ENCODE measurements around the gene DDX50.
"Not testable (repeated sequence)": the region's sequence is repeated elsewhere in the genome, so short reads cannot be mapped to it uniquely, and the experiment has no call there.

DDX50 gene, protein sequence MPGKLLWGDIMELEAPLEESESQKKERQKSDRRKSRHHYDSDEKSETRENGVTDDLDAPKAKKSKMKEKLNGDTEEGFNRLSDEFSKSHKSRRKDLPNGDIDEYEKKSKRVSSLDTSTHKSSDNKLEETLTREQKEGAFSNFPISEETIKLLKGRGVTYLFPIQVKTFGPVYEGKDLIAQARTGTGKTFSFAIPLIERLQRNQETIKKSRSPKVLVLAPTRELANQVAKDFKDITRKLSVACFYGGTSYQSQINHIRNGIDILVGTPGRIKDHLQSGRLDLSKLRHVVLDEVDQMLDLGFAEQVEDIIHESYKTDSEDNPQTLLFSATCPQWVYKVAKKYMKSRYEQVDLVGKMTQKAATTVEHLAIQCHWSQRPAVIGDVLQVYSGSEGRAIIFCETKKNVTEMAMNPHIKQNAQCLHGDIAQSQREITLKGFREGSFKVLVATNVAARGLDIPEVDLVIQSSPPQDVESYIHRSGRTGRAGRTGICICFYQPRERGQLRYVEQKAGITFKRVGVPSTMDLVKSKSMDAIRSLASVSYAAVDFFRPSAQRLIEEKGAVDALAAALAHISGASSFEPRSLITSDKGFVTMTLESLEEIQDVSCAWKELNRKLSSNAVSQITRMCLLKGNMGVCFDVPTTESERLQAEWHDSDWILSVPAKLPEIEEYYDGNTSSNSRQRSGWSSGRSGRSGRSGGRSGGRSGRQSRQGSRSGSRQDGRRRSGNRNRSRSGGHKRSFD

DNA sequence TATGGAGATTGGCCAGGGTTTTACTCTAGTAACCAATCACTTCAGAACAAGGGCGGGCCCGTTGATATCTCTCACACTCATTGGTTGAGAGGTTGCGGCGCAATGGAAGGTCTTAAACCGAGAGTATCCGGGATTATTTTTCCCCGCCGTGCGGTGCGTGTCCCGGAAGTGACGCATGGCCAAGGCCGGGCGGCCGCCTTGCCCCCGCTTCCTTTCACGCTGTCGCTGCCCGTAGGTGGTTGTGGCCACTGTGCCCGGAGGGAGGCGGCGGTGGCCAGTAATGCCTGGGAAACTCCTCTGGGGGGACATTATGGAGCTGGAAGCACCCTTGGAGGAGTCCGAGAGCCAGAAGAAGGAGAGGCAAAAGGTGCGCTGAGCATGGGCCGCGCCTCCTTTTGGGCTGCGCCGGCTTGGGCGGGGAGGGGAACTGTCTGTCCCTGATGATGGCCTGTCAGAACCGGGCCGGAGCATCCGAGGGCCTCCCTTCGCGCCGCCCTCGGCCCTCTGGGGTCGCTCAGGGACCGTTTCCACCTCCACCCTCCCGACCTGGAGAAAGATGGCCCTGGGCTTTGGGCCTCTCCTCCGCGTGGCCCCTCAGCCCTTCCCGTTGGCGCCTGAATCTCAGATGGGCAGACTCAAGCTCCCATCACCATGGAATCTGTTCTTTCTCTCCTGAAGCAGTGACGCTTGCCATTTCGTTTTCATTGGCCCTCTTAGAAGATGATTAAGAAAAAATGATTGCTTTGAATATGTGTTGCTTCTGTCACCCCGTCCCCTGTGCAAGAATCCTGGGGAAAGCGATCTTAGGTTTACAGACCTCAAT is at the start of gene DDX50:
Gene DDX50, plus strand, starts transcription at position 211 of the 823 bp plus-strand sequence. Its CDS starts 70 bp downstream, at position 281.
- peak; percentile 100 for DNase-seq (ENCODE audit: low spot score)

DNA sequence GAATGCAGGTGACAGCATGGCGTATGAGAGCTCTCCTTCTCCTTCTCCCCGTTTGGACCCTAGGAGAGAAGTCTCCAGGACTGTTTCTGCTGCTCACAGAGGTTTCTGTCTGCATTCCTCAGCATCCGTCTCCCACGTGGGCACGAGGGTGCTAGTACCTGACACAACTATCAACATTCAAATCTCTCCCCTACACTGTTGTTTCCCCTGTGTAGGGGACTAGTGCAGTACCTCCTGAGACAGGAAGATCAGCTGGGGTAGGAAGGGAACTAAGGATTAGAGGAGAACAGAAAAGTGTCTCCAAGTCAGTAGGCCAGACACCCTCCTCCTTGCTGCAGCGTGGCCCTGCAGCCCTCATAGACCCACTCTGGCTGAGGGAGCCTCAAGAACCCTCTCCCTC is 44.8 kb upstream of the DDX50 start:
- no peak for DNase-seq (ENCODE audit: low spot score)

DNA sequence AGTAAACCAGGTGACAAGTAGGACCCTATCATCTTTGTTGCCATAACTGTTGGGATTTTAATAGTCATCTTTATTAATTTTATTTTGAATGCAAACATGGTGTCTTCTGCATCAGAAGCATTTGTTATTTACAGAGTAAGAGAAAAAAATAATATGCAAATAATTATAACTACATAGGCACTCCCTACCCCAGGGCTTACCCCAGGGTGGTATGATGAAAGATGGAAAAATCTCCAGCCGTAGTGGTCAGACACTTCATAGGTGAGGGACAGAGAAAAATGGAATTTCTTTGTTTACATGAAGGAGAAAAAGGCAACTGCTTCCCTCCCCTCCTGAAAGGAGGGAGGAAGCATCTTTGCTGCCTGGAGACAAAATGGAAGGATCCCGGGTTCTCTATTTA is 44.1 kb upstream of the DDX50 start:
- DNase-seq (ENCODE audit: low spot score), result no peak

DNA sequence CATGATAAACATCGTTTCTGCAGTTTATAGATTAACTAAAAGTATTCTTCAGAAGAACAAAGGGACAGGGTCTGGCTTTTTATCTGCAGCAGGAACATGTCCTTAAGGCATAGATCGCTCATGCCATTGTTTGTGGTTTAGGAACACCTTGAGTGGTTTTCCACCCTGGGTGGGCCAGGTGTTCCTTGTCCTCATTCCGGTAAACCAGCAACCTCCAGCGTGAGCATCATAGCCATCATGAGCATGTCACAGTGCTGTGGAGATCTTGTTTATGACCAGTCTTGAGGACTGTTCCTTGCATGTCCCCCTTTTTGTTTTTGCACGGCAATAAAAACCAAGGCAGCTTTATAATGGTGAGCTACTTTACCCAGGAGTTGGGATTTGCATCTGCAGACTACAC is 39.9 kb upstream of the DDX50 start:
- no peak for DNase-seq (ENCODE audit: low spot score)

DNA sequence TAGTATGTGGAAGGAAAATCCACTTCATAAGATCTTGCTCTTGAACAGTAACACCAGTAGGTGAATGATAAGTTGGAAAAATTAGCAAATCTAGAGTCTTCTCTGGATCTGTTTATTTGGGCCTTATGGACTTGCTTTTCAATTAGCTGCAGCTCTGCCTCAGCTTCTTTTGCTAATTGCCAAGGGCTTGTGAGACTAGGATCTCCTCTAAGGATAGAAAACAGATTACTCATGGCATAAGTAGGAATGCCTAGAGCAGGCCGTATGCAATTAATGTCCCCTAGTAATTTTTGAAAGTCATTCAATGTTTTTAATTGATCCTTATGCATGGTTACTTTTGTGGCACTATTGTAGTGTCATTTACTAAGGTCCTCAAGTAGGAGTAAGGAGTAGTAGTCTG is 36.5 kb upstream of the DDX50 start:
- DNase-seq (ENCODE audit: low spot score), result no peak

DNA sequence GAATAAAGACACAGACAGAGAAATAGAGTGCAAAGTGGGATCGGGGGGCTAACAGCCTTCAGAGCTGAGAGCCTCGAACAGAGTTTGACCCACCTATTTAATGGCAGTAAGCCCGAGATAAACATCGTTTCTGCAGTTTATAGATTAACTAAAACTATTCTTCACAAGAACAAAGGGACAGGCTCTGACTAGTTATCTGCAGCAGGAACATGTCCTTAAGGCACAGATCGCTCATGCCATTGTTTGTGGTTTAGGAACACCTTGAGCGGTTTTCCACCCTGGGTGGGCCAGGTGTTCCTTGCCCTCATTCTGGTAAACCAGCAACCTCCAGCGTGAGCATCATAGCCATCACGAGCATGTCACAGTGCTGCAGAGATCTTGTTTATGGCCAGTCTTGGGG is 32.9 kb upstream of the DDX50 start:
- DNase-seq (ENCODE audit: low spot score), result not testable (repeated sequence)

DNA sequence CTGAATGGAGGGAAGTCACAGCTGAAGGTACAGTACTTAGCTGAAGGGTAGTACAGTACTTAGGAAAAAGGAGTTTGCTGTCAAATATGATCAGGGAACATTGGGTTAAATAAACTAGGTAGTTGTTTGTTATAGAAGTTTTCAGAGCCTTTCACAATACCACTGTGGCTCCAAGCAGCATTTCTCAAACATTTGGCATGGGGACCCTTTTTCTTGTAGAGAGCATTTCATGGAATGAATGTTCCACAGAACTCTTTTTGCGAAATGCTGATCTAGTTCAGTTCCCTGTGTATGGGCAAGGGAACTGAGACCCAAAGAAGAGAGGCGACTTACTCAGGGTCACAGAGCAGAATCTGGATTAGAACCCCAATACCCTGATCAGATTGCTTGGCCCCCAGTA is 31.5 kb upstream of the DDX50 start:
- DNase-seq (ENCODE audit: low spot score), result no peak

DNA sequence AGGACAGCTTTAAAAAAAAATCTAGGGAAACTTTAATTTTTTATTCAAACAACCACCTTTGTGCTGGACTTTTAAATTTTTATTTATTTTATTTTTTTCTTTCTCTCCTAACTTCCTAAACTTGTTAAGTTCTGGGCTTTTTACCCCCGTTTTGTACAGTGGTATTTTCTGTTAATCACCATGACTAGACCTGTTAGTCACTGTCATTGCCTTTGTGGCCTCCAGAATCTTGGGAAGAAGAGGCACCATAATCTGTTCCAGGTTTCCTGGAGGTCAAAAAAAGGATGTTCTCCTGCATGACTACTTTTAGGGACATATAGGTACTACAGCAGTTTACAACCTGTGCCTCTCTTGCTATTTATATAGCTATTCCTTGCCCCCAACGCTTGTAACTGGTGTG is 31.1 kb upstream of the DDX50 start:
- DNase-seq (ENCODE audit: low spot score), result no peak

DNA sequence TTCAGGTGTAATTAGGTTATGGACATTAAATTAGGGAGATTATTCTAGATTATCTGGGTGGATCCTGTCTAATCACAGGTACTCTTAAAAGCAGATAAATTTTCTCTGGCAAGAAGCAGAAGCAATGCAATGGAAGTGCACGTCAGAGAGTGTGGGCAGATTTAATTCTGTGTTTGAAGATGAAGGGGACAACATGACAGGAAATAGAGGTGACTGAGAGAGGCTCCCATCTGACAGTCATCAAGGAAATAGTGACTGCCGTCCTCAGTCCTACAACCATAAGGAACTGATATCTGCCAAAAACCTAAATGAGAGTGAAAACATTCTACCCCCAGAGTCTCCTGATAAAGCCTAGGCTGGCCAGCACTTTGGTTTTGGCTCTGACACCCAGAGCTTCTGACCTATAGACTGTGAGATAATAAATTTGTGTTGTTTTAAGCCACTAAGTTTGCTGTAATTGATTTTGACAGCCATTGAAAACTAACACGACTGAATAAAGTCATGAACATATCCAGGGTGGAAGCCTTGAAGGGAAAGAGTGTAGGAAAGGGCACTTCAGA is 30.5 kb upstream of the DDX50 start:
- DNase-seq (ENCODE audit: low spot score), result no peak

DNA sequence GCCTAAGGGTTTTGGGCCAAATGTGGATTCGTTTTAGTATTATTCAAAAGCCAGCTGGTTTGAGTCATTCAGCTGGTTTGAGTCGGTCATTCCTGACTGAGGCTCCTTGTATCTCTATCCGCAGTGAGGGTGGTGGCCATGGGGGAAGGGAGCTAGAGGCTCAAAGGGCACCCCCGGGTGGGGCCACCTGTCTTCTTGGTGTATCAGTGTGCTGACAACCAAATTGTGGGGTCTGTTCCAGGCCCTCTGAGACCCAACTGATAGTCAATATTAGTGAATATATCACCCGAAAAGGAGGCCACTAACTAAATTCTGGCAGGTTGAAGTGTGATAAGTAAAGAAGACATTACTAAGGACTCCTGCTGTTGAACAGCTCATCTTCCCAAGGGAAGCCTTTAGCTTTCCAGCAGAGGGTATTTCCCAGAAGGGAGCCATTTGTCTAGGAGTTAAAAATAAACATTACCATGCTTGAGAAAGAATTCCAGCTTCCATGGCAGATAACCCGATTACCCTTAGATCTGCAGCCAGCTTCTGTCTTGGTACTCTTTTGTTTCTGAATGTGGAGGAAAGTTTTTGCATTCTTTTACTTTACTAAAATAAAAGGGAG is 29.9 kb upstream of the DDX50 start:
- DNase-seq (ENCODE audit: low spot score), result no peak

DNA sequence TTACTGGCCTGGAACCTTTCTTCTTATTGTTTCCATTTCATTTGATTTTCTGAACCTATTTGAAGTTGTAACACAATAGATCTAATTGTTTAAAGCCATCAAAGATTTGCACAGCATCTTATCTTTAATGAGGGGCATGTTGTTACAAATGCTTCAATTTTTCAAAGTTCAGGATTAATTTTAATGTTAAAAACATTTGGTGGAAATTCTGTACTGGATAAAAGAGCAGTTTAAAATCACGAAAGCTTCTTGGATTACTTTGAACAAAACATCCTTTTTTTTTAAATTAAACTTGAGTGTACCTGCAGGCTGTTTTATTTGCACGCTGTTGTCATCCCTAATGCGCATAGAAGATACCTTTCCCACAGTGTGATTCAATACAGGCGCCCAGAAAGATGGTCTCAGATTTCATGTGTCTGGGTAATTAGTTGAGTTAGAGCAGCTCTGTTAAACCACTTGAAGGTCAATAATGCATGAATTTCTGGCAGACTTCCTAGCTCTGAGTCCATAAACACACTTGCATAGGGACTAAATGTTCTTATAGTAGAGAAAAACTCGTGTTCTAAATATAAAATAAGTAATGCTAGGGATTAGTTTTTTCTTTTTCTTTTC is 29.3 kb upstream of the DDX50 start:
- DNase-seq (ENCODE audit: low spot score), result peak; percentile 8

DNA sequence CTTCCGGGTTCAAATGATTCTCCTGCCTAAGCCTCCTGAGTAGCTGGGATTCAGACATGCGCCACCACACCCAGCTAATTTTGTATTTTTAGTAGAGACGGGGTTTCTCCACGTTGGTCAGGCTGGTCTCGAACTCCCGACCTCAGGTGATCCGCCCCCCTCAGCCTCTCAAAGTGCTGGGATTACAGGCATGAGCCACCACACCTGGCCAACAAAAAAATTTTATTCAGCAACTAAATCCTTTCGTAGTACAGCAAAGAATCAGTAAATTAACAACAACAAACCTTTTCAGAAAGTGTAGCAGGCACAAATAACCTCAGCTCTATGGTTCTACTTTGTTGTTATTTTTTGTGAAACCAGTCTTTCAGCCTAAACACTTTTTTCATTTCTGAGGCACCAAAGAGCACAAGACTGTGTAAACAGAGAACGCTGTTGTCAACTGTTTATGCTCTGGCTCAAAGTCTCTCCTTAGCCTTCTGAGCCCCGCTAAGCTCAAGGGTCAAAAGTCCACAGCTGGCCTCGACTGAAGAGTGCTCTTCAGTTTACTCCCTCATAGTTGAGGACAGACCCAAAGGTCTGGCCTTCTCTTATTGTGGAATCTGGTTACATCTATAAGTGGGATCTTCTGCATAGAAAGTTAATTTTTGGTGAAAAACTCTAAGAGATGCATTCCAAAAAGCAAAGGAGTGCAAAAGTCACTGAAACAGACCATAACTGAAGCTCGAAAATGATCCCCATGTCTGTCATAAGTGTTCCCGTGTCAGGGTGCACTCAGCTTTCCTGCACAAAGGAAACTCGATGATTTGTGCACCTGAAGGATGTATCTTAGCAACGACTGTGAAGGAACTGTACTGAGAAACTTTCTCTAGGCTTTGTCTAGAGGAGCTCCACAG is 24.6 kb upstream of the DDX50 start:
- DNase-seq (ENCODE audit: low spot score), result no peak

DNA sequence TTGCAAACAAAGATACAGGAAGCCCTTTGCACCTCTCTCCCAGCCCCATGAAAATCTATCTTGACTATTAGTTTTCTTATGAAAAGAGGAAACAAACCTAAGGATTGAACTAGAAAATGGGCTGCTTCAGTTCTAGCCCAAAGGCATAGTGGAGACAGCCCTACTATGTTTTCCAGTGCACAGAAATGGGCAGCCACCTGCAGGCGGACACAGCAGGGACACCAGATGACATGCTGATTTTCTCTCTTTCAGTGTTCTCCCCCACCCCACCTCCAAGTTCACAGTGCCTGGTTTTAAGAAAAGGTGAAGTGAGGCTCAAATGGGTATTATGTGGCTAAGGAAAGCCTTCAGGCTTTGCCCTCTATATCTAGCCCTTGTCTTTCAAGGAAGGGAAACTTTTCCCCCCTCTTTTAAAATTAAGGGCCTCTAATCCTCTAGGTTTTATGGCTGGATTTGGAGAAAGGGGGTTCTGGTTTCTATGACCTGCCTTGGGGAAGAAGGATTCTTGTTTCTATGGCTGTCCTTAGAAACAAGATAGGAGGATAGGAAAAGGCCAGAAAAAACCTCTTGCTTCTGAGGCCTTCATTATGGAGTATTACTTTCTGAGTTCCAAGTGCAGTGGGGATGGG is 23.5 kb upstream of the DDX50 start:
- DNase-seq (ENCODE audit: low spot score), result no peak

DNA sequence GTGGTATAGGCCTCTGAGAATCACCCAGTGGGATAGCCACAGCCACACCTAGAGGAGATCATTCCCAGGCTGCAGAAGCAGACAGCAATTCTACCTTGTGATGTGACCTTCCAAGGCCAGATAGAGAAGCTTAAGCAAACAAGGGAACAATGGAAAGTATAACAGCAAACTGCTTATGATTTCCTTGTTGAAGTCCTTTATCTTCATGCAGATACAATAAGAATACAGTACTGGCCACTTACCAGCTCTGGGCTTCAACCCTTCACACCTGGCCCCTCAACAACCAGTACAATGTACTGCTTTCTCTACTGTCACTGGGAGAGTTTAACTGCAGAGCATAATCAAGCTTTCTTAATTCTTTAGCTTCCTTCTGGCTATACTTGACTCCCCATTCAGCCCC is 22.6 kb upstream of the DDX50 start:
- no peak for DNase-seq (ENCODE audit: low spot score)

DNA sequence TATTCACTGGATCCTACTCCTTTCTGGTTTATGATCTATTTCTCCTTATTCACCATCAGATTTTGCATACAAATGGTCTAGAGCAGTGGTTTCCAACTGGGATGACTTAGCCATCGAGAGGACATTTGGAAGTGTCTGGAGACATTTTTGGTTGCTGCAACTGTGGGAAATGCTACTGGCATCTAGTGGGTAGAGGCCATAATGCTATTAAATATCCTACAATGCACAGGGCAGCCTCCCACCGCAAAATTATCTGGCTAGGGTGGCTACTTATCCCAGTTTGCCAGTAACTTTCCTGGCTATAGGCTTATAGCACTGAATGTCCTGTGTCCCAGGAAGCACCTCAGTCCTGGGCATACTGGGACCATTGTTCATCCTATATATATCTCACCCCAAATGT is 21.5 kb upstream of the DDX50 start:
- no peak for DNase-seq (ENCODE audit: low spot score)

DNA sequence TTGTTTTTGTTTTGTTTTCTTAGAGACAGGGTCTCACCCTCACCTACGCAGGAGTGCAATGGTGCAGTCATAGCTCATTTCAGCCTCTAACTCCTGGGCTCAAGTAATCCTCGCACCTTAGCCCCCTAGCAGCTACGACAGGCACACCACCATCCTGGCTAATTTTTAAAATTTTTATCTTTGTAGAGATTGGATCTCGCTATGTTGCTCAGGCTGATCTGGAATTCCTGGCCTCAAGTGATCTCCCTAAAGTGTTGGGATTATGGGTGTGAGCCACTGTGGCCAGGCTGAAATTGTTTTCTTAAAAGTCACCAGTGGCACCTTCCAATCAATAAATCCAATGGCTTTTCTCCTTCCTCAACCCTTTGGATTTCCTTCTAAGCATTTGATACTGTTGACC is 20.9 kb upstream of the DDX50 start:
- DNase-seq (ENCODE audit: low spot score), result no peak

DNA sequence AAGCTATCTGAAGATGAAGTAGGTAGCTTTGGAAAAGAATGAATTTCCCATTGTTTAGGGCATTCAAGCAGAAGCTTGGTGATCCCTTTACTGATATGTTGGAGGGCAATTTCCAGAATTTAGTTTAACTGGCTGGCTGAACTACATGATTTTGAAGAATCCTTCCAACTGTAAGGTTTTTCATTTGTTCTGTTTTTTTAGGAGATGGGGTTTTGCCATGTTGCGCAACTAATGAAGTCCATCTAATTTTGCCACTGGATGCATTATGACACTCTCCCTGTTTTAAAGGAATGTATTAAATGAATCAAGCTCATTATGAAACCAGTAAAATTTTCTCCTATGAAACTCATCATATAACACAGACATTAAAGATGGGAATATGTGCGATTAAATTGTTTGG is 6.1 kb upstream of the DDX50 start:
- DNase-seq (ENCODE audit: low spot score), result no peak

DNA sequence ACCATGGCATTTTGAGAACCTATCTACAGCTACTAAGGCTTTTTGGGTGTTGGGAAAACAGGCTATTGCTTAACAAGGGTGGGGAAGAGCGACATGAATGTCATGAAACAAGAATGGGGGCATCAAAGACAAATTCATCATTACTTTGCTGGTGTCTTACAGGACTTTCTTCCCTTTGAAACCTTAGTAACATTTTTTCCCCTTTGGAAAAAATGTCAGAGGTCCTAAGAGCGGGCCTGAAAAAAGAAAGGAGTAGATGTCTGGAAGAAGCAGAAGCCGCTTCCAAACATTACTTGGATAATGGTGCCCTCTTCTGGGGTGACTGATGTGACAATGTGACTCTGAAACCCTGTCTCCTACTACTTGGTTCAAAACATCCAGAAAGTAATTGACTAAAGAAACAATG is 3.8 kb upstream of the DDX50 start:
- DNase-seq (ENCODE audit: low spot score), result peak; percentile 83

DNA sequence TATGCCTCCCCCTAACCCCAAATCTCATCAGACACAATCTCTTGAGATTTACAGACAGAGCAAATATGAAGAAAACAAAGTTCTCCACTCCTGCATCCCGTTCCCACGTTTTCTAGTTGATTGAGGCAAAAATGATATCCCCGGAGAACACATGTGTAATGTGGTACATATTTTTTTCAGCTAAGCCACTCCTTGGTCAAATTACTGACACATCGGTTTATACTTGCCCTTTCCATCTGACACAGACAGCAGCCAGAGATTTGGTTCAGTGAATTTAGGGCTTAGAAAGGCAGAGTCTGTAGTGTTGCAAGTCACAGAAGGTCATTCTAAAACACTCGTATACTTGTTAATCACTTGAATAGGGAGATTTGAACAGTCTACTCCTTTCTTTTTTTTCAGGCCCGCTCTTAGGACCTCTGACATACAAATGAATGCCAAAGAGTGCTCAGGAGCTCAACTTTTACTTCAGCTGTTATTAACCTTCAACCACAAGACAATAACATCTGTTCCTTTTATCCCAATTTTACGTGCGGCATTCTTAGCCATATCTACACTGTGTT is 1.8 kb upstream of the DDX50 start:
- no peak for DNase-seq (ENCODE audit: low spot score)

Measured in cerebellar cortex (tissue), 1 donor.